RPMI7951 (cell line): ENCODE measurements around the gene OVCA2. TPM values are rescaled to one million over a fixed set of nuclear protein-coding genes. Genes with fewer than 3 reads are reported as not detected.
A peak's percentile ranks its signal among the peaks of the same experiment; 100 is the strongest.

Experiments
- DNase-seq: peaks from one replicate; pipeline ENCODE4 v3.0.0-alpha.2; 2012; ENCODE audit warnings: low read depth
- total RNA-seq: library from RNA; depleted of rRNA; stranded (reverse); fragments of >200 nt; shearing (Covaris generic); gene quantifications from 2 replicates; pipeline ENCODE4 v1.2.3, GENCODE V29; 2014

OVCA2 gene
- total RNA-seq, 1 experiment from 2014 or later, result 67.5 TPM

DNA sequence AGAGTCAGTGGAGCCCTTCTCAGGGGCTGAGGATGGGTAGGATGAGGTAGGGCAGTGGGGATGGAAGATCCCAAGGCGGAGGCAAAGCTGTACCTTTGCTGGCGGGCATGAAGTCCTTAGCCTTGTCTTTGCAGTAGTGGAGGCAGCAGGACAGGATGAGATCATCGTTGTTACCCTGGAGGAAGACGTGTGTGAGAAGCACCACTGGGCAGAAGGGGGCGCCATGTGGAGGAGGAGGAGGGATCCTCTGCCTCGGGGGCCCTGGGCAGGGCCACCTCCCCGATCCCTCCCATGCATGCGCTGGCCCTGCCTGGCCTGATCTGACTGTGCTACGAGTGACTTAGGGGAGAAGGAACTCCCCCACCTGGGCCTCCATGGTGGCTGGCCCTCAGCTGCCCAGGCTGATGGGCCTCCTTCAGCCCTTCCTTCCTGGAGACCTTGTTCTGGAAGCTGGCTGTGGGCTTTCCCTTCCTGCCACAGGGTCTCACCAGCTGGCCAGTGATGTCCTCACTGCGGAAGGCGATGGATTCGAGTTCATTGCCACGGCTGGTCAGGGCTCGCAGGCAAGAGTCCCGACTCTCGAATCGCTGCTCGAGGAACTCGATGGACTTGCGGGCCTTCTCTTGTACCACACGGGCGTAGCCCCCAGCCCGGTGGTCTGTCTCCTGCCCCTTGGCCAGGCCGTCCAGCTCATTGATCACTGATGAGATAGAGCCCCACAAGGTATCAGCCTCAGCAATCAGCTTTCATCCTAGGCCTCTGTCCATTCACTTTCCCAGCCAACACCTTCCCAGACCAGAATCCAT is 23.4 kb downstream of the OVCA2 start:
- peak; percentile 60 for DNase-seq

GRCh38 chr17:2065949-2066400 is 24.2 kb downstream of the OVCA2 start:
- no peak for DNase-seq

- no peak for DNase-seq
Observed at GRCh38 chr17:2067048-2067561, 25.3 kb downstream of the OVCA2 start.

DNA sequence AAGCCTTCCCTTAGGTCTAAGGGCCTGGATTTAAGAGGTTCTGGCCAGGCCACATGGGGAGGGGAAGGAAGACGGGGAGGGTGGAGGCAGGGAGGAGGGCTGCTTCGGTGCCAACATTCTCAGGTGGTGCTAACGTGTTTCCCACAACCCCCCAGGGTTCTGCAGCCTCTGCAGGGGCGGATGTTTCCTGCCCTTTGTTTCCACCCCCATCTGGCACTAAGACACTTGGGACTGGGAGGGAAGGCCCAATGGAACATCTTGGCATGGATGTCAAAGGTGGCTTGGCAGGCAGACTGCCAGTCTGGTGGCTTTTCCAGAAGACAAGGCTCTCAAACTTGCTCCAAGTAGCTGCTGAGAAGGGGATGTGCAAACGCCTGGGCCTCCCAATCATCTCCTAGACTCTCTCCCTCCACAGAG is 25.8 kb downstream of the OVCA2 start:
- DNase-seq, result peak; percentile 94

DNA sequence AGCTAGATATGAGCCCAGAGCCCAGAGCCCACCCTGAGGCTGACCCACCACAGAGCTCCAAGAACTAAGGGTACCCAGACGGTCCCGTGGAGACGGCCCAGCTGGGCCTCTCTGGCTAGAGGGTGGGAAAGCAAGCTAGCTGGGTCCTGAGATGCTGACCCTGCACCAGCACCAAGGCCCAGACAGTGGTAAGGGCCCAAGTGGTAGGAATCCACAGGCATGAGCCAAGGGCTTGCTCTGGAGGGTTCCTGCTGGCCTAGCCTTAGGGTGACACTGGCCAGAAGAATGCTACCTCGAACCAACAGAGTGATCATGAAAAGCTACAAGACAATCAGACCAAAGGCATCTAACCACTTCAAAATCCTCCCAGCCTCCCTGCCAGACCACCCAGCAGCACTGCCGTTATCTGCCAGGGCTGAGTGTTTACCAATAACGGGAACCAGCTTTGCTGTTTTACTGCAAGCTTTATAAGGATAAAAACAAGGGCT is 26.3 kb downstream of the OVCA2 start:
- DNase-seq, result peak; percentile 85

- peak; percentile 86 for DNase-seq
Observed at GRCh38 chr17:2068519-2069051, 26.8 kb downstream of the OVCA2 start.

DNA sequence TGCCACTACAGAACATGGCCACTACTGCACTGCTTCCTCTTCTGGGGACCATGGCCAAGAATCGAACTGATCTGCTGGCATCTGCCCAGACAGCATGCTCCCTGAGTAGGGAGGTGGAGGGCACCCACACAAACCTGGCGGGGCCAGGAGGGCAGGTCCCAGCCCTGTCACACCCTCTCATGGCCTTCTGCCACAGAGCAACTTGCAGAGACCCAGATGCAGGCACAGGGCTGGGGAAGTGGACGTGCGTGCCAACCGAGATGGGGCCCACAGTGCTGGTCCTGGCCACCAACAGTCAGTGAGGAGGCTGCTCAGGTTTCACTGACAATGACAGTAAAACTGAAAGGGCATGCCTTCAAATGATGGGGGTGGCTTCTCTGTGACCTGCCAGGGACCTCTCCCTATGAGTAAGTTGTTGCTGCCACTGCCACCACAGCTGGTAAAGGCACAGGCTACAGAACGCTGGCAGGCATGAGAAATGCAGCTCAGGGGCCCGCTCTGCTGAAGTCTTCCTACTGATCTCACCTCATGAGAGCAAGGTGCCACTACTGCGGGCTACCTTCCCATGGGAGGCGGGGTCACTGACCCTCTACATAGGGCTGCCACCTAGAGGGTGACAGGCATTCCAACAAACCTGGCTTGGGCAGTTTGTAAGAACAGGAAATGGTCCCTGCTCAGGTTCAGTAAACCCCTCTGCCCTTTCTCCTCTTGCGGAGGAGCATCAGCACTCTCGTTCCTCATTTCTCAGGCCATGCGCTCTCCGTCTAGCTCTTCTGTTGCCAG is 28.6 kb downstream of the OVCA2 start:
- DNase-seq, result peak; percentile 76

- no peak for DNase-seq
Observed at GRCh38 chr17:2071024-2071385, 29.2 kb downstream of the OVCA2 start.

GRCh38 chr17:2071455-2072281 is 29.8 kb downstream of the OVCA2 start:
- DNase-seq, result no peak

DNA sequence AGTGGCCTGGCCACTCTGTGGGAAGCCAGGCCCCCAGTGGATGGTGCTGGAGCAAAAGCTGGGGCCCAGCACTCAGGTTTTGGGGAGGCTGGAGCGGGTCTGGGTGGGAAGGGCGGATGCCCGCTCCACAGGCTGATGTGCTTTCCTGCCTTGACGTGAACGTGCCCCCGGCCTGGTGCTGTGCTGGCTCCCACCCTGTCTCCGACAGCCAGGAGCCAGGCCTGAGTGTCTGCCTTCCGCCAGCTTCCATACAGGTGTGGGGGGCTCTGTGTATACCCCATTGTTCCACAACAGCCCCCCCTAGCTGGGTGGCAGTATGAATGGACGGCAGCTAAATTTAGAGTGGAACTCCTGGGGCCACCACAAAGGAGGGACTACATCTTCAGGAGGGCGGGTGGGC is 33.1 kb downstream of the OVCA2 start:
- DNase-seq, result no peak

DNA sequence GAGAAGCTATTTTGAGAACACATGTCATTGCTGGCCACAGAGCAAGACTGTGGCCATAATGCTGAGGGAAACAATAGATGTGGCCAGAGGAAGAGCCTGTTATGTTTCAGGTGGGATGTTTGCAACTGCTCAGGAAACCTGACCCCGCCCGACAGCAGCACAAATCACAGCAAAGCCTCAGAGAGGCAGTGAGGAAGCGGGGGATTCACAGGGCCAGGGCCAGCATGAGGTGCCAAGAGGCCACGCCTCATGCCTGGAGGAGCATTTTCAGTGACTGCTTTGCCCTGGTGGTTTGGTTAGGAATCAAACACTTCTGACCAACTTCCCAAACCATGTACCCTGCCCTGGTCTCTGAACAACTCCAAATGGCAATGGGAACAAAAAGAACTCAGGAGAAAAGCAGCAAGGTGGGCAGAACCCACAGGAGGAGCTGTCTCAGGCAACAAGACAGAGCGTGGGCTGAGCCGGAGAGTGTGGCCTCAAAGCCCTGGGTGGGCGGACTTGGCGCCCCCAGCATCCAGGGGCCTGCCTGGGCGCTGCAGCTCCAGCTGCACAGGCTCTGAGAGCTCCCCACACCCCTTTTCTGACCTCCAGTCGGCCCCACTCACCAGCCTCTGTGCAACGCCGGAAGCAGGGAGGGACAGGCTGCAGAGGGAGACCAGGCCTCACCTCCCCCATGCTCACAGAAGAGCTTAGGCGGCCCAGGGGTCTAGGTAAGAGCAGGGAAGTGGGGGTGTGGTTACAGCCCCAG is 33.7 kb downstream of the OVCA2 start:
- DNase-seq, result peak; percentile 89

GRCh38 chr17:2076087-2076984 is 34.5 kb downstream of the OVCA2 start:
- peak; percentile 96 for DNase-seq

DNA sequence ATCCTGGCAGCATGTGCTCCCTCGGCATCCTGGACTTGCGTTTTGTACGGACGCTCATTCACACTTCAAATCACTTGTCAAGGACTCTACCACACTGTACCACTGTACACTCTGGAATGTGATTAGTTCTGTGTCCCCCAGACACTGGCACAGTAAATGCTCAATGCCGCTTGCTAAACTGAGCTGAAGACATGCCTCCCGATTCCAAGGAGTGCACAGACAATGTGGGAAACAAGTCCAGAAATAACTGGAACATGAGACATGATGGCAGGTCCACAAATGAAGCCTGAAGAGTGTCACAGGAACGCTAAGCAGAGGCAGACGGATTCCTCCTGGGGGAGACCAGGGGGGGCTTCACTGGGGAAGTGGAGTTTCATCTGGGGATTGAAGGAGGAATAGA is 35.2 kb downstream of the OVCA2 start:
- no peak for DNase-seq

GRCh38 chr17:2081564-2081963 is 39.7 kb downstream of the OVCA2 start:
- DNase-seq, result peak; percentile 90

GRCh38 chr17:2082003-2082781 is 40.4 kb downstream of the OVCA2 start:
- DNase-seq, result peak; percentile 77

- DNase-seq, result no peak
Observed at GRCh38 chr17:2083613-2084035, 41.8 kb downstream of the OVCA2 start.

GRCh38 chr17:2084036-2084765 is 42.4 kb downstream of the OVCA2 start:
- peak; percentile 96 for DNase-seq
